Suppressor macrophage treated with lipopolysaccharide for 4 hours (primary cell): ENCODE measurements around the gene STARD13.

Experiments
- DNase-seq: peaks from one replicate; pipeline ENCODE4 v3.0.0-alpha.2; 2020

The STARD13 gene

DNA sequence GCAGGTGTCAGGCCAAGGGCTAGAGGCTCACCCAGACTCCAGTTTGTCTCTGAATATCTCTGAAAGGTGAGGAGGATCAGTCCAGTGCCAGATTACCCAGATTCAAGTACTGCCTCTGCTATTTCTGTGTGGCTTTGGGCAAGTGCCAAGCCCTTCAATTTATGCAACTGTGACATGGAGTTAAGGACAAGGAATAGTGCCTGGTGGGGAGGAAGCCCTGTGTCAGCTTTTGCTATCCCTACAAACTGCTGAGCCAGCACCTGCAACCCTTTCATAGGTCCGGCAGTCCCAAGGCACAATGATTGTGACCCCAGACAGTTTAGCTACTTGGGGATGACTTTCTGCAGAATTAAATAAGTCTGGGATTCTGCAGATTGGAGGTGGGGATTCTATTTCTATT is 146.4 kb downstream of the STARD13 start:
- no peak for DNase-seq

DNA sequence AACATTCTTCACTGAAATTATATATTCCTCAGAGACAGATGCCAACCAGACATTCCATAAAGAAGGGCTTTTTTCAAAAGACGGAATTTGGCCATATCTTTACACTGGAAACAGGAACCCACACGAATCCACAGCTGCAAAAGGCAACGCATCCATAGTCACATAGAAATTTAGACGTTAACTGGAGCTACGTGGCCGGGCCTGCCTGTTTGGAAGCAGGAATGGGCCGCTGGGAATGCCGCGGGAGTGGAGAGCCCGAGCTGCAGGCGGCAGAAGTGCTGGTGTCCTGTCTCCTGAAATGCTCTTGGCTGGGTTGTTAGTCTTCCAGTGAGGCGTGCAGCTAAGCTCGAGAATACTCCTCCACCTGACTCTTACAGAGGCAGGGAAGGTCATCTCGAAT is 147.1 kb downstream of the STARD13 start:
- DNase-seq, result no peak

DNA sequence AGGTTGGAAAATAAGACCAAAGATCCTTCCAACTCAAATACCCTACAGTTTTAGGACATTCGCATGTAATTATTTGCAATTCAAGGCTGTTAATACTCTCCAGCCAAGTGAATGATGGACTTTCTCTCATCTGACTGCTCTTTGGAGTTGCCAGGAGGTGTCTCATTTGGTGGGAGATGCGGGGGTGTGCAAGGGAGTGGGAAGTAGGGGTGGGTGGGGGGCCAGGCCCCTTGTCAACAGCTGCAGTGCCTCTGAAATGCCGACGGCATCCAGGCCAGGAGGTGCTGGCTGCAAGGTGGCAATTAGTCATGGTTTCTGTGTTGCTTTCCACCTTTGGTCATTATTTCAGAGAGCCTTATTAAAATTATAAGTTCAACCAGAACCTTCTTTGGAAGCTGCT is 147.8 kb downstream of the STARD13 start:
- DNase-seq, result no peak

DNA sequence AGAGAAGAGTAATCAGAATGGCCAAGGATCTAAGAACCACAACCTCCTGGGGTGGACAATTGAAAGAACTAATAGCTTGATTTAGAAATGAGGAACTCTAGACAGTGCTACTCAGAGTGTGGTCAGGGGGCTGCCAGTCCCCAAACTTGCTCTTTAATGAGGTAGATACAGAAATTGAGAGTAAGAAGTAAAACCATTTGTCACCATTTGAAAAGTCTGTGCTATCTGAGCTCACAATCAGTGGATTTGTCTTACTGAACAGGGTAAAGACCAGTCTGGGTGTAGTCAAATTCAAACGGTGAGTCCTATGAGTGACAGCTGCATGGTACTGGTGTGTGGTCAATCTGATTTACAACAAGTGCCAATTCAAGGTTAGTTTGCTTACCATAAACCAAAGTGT is 150.5 kb downstream of the STARD13 start:
- no peak for DNase-seq

DNA sequence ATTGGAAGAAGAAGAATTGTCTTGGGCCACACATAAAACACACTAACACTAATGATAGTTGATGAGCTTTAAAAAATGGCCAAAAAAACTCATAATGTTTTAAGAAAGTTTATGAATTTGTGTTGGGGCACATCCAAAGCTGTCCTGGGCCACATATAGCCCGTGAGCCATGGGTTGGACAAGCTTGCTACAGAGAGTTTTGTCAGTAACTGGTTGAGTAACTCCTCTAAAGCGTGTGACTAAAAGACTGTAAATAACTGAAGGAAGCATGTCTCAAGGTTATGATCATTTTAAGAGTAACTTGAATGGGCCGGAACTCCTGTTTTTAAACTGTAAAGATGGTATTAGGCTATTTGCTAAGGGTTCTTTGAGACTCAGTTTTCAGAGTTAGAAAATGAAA is 151.3 kb downstream of the STARD13 start:
- DNase-seq, result peak; percentile 28

DNA sequence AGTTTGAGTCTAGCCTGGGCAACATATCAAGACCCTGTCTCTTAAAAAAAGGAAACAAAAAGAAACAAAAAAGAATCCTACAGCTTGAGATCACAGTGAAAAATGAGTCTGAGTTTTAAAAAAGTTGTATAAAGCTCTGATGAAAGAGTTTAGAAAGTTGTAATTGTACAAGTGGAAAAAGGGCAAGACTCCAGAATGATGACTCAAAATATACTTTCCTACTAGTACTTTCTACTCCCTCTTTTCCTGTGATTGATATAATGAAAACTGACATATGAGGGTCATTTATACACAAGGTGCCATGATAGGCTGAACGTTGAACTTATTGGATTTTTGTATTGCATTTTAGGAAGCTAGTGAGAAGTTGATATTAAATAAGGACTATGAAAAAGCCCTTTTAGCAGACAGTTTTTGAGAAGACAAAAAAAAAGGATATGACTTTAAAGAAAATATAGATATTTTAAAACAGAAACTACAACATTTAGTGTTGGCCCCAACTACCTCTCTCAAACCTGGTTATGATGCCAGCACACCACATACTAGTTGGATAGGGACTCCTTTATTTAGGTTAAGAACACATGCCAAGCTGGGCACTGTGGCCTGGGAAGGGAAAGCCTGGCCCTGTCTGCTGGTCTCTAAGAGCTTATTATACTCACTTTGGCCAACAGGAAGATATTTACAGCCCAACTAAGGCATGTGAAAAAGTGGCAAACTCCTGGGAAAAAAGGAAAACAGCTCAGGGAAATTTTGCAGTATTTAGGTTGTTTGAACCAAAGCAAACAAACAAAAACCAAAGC is 152.7 kb downstream of the STARD13 start:
- no peak for DNase-seq

DNA sequence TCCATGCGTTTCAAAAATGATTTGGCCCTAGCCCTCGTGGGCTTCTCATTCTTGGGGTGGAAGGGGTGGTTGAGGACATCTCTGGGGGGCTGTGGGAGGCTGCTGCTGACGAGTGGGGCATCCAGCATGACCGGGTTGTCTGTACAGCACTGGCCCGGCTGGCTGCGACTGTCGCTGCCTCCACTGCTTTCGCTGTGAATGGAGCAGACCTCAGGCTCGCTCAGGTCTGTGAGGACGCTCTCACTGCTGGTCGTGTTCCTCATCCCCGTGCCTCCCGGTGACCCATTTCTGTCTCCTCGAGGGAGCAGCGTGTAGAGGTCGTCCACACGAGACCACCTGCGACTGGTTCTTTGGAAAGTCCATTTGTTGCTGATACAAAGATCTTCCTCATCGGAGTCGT is 155.7 kb downstream of the STARD13 start:
- DNase-seq, result no peak

DNA sequence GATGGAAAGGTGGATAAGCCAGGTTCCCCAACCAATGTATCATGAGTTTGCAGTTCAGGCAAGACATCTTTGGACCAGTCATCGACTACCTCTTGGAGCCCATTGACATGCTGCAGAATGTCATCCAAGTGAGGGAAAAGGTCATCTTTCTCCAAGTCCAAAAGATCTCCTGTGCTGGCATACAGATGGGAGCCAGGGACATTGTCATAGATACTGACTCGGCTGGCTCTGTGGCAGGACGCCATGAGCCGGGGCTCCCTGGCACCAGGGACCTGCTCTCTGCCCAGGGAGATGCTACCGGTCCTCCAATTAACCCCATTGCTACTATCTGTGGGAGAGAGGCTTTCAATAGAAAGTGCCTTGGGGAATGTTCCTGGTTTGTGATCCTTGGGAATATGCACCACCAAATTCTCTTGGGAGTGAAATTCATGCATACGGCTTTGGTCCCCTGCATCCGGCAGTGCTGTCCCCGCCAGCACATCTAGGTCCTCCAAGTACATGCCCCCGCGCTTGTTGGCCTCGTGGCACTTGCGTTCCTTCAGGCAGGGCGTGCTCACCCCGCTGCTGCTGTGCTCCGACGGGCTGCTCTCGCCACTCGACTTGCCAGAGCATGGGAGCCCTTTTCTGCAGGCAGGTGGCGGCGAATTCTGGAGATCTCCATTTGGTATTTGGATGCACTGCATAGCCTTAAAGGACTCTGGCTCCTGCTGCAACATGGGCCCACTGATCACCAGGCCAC is 156.3 kb downstream of the STARD13 start:
- DNase-seq, result no peak

DNA sequence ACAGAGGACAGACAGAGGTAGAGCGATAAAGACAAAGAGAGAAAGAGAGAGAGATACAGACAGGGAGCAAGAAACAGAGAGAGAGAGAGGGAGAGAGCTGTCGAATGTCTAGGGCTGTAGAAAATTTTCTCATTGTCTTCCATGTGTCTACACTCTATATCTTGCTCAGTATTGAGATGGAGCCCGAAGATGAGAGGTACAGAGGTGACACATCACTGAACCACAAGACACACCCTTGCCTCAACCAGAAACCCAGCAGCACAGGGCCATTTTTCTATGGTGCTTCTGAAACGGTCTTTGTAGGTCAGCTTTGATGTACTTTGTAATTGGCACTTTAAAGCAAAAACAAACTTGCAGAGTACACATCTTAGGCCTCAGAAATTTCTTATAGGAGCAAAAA is 157.4 kb downstream of the STARD13 start:
- DNase-seq, result no peak

DNA sequence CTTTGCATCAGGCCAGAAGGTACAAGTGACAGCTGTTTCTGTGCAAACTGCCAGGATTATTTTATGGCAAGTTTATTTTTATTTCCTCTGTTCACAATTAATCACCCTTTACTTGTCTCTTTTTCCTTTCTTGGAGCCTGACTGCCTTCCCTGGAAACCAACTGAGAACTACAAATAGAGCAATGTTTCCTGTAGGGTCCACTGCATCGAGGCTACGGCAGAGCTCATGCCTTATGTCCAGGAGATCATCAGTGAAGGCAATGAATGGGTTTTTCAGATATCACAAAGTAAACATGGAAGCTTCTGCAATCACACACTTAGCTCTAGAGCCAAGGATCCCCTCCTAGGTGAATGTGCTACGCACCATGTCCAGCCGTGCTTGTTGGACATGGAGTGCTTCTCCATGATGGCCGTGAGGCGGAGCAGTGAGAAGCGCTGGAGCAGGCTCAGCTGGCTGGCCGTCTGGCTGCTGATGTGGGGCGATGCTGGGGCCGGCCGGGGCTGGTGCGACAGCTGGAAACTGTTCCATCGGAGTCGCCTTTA is 158.5 kb downstream of the STARD13 start:
- DNase-seq, result no peak

DNA sequence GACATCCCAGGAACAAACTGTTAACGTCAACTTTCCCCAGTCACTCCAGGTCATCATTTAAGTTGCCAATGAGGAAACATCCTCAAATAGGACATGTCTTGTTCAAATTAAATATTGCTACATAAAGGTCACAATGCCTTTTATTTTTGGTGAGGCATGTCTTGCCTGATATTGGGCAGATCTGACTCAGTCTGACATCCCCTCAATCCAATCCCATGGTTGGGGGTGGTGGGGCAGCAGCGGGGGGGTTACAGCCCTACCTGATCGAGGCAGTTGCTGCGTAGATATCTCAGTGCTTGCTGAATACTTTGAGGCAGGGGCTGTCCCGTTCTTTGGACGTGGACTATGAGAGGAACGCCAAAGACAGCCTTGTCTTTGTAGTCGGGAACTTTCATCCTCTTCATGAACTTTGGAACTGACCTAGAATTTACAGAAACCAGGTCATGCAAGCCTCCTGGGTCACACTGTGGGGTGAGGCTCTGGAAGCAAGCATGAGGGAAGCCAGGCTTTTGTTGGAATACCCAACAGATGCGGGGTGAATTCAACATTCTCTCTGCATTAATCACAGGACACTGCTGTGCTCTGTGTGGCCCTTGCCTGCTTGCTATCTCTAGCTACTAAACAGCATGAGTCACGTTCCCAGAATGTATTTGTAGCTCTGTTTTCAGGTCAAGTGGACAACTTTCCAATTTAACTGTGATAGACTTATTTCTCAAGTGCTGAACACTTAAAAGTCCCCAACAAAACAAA is 159.6 kb downstream of the STARD13 start:
- DNase-seq, result no peak

DNA sequence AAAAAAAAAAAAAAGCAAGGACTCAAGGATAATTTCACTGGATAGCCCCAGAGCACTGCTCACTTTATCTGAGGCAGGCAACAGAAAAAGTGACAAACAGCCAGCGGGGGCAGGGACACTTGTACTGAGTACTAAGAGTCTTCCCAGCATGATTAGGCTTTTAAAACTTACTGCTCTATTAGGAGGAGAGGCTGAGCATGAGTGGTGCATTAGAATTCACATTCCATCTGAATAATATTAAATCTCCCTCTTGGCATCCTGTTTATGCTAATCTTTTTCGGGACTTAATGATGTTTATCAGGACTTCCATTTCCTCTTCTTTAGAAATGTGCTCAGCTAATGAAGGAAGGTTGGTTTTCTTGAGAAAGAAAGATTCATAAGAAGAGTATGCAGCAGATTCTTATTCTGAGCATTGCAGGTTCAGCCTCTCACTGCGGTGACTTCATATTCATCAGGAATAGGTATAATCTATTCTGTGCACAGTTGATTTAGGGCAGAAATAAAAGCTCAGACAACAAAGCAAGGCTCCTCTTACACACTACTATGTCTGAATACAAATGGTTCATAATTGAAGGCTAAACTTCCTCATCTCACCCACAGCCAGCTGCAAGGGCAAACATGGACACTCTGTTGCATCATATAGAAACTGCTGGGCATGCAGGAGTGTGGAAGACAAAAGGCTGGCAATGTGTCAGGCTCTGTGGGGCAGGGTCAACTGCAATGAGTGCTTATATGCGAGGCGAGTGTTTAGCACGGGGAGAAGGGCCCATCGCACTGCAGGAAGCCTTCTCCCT is 162.3 kb downstream of the STARD13 start:
- peak; percentile 84 for DNase-seq

DNA sequence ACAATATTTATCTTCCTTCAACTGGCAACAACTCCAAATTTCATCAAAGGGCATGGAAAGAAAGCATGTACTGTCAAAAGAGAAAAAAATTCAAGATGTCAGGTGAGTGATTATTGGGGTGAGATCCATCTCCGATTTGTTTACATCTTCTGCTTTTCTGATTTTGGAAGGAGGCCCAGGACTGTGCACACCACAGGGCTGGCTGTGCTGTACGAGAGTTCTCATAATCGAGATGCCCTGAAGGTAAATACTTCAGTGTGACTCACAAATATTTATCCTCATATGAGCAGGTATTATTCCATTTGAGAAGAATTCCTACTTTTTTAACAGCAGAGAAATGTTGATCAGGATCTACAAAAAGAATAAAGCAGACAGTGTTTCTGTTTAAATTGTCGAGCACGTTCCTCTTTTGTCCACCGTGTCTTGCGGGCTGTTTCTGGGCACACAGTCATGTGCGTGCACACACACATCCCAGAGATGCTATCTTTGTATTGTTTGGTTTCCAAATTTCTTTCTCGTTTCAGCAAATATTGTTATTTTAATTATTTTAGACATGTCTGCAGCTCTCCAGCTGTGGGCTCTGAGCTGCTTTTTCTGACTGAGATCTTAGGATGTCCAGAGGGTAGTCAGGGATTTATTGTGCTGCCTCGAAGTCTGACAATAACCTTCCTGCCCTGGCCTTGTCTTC is 165.6 kb downstream of the STARD13 start:
- no peak for DNase-seq

DNA sequence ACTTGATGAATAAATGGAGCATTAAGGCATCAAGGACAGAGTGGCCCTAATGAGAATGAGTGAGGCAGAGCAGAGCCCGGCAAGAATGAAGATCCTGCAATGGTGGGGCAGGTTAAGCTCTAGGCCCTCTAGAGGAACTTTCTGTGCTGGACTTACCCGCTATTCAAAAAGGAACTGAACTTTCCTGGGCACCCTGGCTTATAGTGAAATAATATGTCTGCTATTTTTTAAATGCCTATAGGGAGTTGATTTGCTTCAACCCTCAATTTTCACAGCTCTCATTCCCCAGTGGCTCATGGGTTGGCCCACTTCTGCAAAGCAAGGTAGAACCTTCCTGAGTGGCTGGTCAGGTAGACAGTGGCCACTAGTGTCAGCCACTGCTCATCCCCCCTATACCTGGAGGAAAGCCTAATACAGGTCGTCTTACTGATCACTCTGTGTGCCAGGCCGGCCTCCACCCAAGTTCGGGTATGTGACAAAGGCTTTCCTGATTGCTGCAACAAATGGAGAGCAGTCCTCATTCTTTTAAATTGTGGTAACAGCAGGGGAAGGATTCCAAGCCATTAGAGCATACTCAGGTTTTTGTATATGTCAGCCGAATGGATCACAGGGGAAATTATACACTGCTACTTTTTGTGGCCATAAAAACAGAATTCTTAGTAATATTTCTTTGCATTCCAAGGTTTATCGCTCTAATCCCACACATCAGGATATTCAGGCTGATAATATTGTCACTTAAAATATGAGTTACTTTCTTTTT is 166.4 kb downstream of the STARD13 start:
- DNase-seq, result no peak

DNA sequence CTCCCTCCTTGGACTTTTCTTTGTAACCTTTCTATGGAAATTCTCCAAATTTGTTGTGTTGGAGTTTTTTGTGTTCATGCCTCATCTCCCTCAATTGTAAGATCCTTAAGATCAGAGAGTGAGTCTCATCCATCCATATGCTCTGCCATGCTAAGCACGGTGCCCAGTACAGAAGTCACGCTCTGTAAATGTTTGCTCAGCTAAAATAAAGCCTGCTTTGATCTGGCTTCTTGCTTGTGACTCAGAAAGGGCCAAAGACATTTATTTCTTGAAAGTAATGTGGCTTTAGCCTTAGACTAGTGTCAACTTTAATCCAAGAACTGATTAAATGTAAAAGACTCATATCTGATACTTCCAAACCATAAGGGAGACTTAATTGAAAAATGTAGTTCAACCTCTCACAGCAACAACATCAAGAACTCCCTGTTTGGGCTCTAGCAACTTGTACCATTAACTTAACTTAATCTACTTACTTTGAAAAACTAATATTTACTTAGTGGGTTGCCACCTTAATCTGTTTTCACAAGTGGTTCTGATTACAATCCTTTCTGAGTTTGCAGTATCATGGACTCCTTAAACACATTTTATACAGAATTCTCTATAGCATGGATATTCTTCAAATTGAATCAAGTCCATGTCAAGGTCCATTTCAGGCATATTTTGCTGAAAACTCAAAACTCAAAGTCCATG is 169.1 kb downstream of the STARD13 start:
- no peak for DNase-seq

DNA sequence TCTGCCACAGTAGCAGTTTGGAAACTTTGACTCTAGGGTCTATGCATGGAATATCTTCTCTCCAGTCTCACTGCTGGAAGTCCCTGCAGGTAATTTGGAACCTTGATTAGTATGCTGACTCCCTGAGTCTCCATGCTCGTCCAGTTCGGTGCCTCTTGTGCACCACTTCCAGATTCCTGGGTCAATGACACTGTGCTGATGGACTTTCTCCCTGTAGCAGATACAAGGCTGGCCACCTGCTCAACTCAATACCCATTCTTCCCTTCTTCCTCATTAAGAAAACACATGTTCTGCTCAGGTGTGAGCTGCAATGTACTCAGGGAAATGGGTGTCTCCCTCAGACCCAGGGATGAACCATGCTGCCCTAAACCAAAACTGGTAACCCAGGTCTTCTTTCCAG is 170.3 kb downstream of the STARD13 start:
- DNase-seq, result no peak

DNA sequence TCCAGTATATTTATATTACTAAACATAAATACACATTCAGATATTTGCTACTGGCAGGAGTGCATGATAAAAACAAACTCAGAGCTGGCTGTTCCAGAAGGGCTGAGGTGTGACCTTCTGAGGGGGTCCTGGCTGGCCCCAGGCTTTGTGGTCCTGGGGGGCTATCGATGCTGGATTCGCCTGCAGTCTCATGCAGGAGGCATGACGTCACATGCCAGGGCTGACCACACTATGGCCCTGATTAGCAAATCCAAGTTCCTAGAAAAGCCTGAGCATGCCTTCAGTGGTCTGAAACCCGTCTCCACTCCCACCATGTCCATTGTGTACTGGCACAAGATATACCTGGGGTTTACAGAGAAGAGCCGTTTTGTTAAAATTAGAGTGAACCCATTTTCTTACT is 171.4 kb downstream of the STARD13 start:
- no peak for DNase-seq

DNA sequence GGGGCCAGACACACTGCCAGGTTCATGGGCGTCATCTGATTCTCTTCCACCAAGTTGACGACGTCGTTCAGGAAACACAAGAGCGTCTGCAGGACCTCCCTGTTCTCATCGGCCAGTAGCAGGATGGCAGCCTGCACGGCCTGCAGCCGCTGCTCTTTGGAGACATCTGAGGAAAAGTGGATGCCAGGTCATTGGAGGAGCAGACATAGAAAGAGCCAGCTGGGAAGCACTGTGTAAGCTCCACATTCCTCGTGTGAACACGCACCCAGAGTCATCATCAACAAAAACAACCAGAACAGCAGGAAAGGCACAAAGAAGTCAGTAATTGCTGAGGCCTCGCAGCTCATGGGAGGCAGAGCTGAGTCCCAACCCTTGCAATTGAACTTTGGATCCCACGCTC is 172.8 kb downstream of the STARD13 start:
- DNase-seq, result no peak

DNA sequence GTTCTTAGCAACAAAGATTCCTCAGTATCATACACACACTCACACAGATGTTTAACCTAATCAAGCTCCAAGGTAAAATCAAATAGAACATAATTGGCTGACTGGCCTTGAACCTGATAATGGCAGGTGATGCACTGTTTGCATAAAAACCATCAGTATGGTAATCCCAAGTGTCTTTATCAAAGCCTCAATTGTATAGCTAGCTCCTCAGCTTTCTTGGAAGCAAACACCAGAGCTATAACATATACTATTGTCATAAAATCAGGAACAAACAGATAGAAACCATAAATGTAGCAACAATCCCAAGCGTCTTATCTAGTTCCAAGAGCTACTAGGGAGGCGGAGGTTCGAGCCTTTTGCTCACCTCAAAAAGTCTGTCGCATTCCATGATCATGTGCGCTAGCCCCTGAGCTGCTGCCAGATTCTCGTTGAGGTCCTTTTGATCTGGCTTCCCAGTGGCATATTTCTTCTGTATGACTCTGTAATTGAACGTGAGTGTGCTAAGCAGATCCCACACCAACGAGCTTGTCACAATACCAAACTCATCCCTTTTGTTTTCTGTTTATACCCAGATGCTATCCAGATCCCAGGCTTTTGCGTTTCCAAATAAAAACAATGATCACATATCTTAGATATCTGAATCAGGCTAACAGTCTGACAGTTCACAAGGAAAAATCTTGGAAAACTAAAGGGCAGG is 174.0 kb downstream of the STARD13 start:
- no peak for DNase-seq
